ENCODE data around the gene FBH1.

Gene FBH1

DNA sequence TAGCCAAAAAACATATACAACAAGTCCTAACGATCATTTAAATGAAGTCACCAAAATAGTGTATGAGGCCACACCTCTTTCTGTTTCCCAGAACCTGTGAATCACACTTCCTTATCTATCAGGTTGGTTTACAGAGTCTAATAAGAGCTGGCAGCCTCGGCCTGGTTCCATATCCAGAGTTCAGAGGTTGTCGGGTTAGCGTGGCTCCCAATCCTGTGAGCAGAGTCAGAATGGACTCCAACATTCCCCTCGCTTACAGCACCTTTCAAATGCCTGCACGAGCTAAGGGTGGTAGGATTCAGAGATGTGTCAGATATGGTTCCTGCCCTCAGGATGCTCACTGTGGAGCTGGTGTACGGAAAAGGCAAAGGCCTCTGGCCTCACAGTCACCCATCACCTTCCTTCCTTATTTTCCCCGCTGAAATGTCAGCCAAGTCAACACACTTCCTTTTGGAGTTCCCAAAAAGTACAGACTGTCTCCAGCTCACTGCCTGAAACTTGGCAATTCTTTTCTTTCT is 81.3 kb downstream of the FBH1 start:
- no peaks in the 10 kb centered on the region for H3K36me3 ChIP-seq (ENCODE audit: control insufficient read depth, insufficient read depth, low read length)
- H3K27me3 ChIP-seq (replicated peaks; ENCODE audit: control insufficient read depth, insufficient read depth, low read length, poor library complexity, severe bottlenecking) = no peaks in the 10 kb centered on the region
- H3K9me3 ChIP-seq (ENCODE audit: control insufficient read depth, low read length) = no peaks in the 10 kb centered on the region
- DNase-seq = no peak
- no peak overlapping the region for H3K27ac ChIP-seq (ENCODE audit: insufficient read depth, low read length, poor library complexity, severe bottlenecking)
- H3K4me1 ChIP-seq (ENCODE audit: control insufficient read depth, insufficient read depth, low read length, poor library complexity, severe bottlenecking) = peaks cover 14% of the 10 kb centered on the region
- peak overlapping the region; percentile 19 for H3K4me3 ChIP-seq (ENCODE audit: insufficient read depth, low read depth, low read length, poor library complexity, severe bottlenecking)

DNA sequence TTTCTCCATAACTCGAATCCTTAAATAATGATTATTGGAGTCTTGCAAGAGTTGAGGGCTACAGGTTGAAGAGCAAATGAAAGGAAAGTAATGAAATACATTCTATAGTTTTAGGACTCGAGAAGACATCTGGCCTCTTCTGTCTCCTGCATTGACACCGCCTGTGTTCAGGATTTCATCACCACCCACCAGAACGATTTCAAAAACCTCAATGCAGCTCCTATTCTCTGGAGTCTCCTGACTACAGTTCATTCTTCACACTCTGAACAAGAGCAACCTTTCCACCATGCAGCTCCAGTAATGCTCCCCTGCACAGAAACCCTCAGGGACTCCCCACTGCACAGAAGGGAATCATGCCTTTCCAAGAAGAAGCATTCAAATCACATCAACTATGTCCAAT is 81.8 kb downstream of the FBH1 start:
- H3K36me3 ChIP-seq (ENCODE audit: control insufficient read depth, insufficient read depth, low read length) = no peaks in the 10 kb centered on the region
- H3K9me3 ChIP-seq (ENCODE audit: control insufficient read depth, low read length) = no peaks in the 10 kb centered on the region
- no peak overlapping the region for H3K27ac ChIP-seq (ENCODE audit: insufficient read depth, low read length, poor library complexity, severe bottlenecking)
- H3K4me3 ChIP-seq (ENCODE audit: insufficient read depth, low read depth, low read length, poor library complexity, severe bottlenecking) = no peak overlapping the region
- DNase-seq = no peak
- peaks cover 14% of the 10 kb centered on the region for H3K4me1 ChIP-seq (ENCODE audit: control insufficient read depth, insufficient read depth, low read length, poor library complexity, severe bottlenecking)
- no peaks in the 10 kb centered on the region for H3K27me3 ChIP-seq (replicated peaks; ENCODE audit: control insufficient read depth, insufficient read depth, low read length, poor library complexity, severe bottlenecking)

DNA sequence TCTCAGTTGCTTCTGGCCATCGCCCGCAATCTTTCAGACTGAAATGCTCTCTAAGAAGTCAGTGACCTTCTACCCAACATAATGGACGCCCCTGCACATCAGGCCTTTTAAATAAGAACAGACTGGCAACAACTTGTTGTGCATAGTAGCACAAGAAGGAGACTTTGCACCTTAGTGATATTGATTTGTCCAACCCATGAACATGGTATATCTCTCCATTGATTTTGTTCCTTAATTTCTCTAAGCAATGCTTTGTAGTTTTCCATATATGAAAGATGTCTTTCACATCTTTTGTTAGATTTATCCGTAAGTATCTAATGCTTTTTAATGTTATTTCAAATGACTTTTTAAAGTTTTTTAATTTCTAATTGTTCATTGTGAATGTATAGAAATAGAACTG is 83.0 kb downstream of the FBH1 start:
- no peak overlapping the region for H3K27ac ChIP-seq (ENCODE audit: insufficient read depth, low read length, poor library complexity, severe bottlenecking)
- peaks cover 14% of the 10 kb centered on the region for H3K4me1 ChIP-seq (ENCODE audit: control insufficient read depth, insufficient read depth, low read length, poor library complexity, severe bottlenecking)
- no peak overlapping the region for H3K4me3 ChIP-seq (ENCODE audit: insufficient read depth, low read depth, low read length, poor library complexity, severe bottlenecking)
- DNase-seq = no peak
- H3K9me3 ChIP-seq (ENCODE audit: control insufficient read depth, low read length) = no peaks in the 10 kb centered on the region
- peaks cover 3% of the 10 kb centered on the region for H3K36me3 ChIP-seq (ENCODE audit: control insufficient read depth, insufficient read depth, low read length)
- H3K27me3 ChIP-seq (replicated peaks; ENCODE audit: control insufficient read depth, insufficient read depth, low read length, poor library complexity, severe bottlenecking) = no peaks in the 10 kb centered on the region

DNA sequence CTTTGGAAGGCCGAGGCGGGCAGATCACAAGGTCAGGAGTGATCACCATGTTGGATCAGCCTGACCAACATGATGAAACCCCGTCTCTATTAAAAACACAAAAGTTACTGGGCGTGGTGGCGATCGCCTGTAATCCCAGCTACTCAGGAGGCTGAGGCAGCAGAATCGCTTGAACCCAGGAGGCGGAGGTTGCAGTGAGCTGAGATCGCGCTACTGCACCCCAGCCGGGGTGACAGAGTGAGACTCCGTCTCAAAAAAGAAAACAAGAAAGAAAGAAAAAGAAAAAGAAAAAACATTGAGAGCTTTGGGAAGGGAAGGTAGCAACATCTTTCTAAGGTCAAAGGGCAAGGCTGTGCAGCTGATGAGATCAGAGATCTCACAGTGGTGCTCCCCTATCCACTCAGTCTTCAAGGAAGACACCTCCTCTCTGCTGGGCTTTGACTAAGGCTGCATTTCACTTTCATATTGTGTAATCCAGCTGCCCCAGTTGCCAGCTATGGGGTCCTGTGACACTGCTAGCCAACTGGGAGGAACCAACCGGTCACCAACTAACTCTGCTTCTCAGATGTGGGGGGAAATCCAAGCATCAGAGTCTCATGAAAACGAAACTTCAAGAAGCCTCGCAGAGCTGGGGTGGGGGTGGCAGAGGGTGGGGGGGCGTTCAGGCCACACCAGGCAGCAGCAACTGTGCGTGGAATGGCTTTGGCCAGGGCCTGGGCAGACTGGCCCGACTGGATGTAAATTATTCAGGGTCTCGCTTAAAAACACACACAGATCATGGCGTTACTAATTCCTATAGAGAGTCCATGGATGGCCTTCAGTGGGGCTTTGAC is 85.8 kb downstream of the FBH1 start:
- Histone ChIP-seq H3K9me3 (ENCODE audit: control insufficient read depth, low read length) (no peaks in the 10 kb centered on the region), H3K4me3 (ENCODE audit: insufficient read depth, low read depth, low read length, poor library complexity, severe bottlenecking) (peak overlapping the region; percentile 92), H3K27me3 (replicated peaks; ENCODE audit: control insufficient read depth, insufficient read depth, low read length, poor library complexity, severe bottlenecking) (no peaks in the 10 kb centered on the region), H3K4me1 (ENCODE audit: control insufficient read depth, insufficient read depth, low read length, poor library complexity, severe bottlenecking) (peaks cover 18% of the 10 kb centered on the region), H3K27ac (ENCODE audit: insufficient read depth, low read length, poor library complexity, severe bottlenecking) (peak overlapping the region; percentile 93), H3K36me3 (ENCODE audit: control insufficient read depth, insufficient read depth, low read length) (peaks cover 3% of the 10 kb centered on the region)
- peak; percentile 31 to 52 (median 46) for DNase-seq

DNA sequence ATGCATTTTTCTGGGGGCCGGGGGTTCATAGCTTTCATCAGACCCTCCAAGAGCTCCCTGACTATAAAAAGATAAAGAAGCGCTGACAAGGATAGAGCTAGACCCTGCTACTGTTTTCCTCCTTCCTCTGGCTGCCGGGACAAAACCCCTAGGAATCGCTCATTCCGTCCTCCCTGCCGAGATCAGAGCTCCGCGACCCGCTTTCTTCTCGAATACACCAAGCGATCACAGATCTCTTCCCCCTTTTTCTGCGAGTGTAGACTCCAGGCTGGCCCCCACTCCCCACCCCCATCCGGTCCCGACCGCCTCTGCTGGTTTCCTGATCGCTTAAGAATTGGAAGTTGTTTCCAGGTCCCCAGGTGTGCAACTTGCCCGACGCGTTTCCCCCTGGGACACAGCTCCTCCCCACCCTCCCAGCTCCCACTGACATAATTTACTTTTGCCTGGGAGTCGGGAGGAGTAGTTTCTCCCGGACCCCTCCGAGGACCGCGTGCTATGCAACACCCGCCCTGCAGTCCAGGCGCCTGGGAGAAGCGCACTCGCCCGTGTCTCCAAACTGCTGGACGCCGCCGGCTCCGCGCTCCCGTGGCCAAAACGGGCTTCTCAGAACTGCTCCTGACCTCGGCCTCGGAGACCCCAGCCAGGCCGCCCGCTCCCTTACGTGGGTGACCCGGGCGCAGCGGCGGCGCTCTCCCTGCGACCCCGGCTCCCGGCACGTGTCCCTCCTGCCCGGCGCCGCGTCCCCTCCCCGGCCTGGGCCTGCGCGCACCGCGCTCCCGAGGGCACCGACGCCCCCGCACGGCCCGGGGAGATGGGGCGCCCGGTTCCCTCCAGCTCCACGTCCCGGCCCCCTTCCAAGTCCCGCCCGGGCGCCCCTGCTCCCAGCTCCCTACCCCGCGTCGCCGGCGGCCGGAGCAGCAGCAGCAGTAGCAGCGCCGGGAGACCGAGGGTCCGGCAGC is 86.7 kb downstream of the FBH1 start:
- no peaks in the 10 kb centered on the region for H3K27me3 ChIP-seq (replicated peaks; ENCODE audit: control insufficient read depth, insufficient read depth, low read length, poor library complexity, severe bottlenecking)
- peaks cover 10% of the 10 kb centered on the region for H3K4me1 ChIP-seq (ENCODE audit: control insufficient read depth, insufficient read depth, low read length, poor library complexity, severe bottlenecking)
- peaks cover 3% of the 10 kb centered on the region for H3K36me3 ChIP-seq (ENCODE audit: control insufficient read depth, insufficient read depth, low read length)
- no peaks in the 10 kb centered on the region for H3K9me3 ChIP-seq (ENCODE audit: control insufficient read depth, low read length)
- peak overlapping the region; percentile 92 for H3K4me3 ChIP-seq (ENCODE audit: insufficient read depth, low read depth, low read length, poor library complexity, severe bottlenecking)
- peak in 2 of 3 donors; percentile 11 to 19 for DNase-seq
- H3K27ac ChIP-seq (ENCODE audit: insufficient read depth, low read length, poor library complexity, severe bottlenecking) = peak overlapping the region; percentile 93

DNA sequence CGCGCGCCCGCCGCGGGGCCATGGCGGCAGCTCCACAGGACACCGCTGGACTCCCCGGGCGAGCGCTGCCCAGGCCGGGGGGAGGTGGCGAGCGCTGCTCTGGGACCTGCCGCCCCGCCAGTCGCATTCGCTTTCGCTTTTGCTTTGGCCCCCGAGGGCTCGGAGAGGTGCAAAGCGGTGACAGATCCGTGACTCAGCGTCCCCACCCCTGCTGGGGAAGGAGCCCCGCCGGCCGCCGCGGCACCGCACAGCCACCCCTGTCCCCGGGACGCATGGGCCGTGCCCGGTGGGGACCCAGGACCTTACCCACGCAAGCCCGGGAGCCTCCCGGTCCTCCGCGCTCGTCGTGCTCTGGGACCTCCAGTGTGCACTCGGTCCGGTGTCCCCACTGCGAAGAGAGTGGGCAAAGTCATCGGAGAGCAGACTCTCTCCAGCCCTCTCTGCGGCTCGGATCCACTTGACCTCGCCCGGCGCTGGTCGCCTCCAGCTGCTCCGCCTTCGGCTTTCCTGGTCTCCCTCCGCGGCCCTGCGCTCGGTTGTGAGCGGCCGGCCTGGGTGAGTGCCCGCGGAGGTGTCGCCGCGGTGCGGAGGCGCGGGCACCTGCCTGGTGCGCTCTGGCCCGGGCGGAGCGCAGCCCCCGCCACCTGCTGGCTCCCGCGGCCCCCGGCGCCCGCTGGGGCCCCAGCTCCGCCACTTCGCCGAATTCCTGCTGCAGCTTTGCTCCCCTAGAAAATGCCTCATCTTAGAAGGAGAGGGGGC is 87.6 kb downstream of the FBH1 start, which contains the start of gene IL15RA:
IL15RA (minus strand) TSS at position 73 of the 759 bp plus-strand sequence; CDS start at position 22, 51 bp downstream.
- Histone ChIP-seq H3K4me3 (ENCODE audit: insufficient read depth, low read depth, low read length, poor library complexity, severe bottlenecking) (peak within 1 kb of the TSS; percentile 92), H3K4me1 (ENCODE audit: control insufficient read depth, insufficient read depth, low read length, poor library complexity, severe bottlenecking) (peaks cover 10% of the 10 kb centered on the region), H3K36me3 (ENCODE audit: control insufficient read depth, insufficient read depth, low read length) (peaks cover 3% of the 10 kb centered on the region), H3K27me3 (replicated peaks; ENCODE audit: control insufficient read depth, insufficient read depth, low read length, poor library complexity, severe bottlenecking) (no peaks in the 10 kb centered on the region), H3K9me3 (ENCODE audit: control insufficient read depth, low read length) (no peaks in the 10 kb centered on the region), H3K27ac (ENCODE audit: insufficient read depth, low read length, poor library complexity, severe bottlenecking) (peak within 1 kb of the TSS; percentile 93)
- peak; percentile 72 to 78 (median 73) for DNase-seq

DNA sequence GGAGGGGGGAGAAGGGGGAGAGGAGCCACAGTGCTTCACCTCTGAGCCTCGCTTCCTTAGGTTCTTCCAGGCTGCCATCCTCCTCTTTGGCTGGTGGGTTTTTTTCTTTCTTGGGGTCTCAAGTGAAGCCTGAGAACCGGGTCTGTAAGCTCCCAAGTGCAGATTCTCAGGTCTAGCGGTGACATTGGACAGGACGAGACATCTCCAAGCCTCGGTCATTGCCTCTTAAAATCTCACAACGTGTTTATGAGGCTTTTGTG is 88.1 kb downstream of the FBH1 start:
- H3K4me3 ChIP-seq (ENCODE audit: insufficient read depth, low read depth, low read length, poor library complexity, severe bottlenecking) = peak overlapping the region; percentile 92
- DNase-seq = no peak
- peak overlapping the region; percentile 93 for H3K27ac ChIP-seq (ENCODE audit: insufficient read depth, low read length, poor library complexity, severe bottlenecking)
- peaks cover 3% of the 10 kb centered on the region for H3K36me3 ChIP-seq (ENCODE audit: control insufficient read depth, insufficient read depth, low read length)
- H3K4me1 ChIP-seq (ENCODE audit: control insufficient read depth, insufficient read depth, low read length, poor library complexity, severe bottlenecking) = peaks cover 10% of the 10 kb centered on the region
- H3K9me3 ChIP-seq (ENCODE audit: control insufficient read depth, low read length) = no peaks in the 10 kb centered on the region
- H3K27me3 ChIP-seq (replicated peaks; ENCODE audit: control insufficient read depth, insufficient read depth, low read length, poor library complexity, severe bottlenecking) = no peaks in the 10 kb centered on the region

DNA sequence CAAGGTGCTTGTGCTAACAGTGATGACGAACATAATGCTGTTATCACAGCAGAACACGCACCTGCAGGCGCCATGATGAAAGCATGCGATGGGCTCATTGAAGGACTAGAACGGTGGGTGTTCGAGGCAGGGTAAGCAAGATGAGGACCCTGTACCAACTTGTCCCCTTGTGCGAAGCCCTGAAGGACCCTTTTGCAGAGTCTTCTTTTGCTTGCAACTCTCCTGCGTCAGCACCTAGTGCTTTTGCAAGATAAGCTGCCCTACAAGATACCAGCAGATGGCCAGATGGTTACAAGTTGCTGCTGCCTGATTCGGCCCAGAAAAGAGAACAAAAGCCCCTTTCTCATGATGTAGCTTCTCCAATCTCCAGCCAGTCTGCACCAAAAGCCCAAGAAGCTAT is 91.5 kb downstream of the FBH1 start:
- H3K36me3 ChIP-seq (ENCODE audit: control insufficient read depth, insufficient read depth, low read length) = peaks cover 3% of the 10 kb centered on the region
- peaks cover 4% of the 10 kb centered on the region for H3K4me1 ChIP-seq (ENCODE audit: control insufficient read depth, insufficient read depth, low read length, poor library complexity, severe bottlenecking)
- H3K4me3 ChIP-seq (ENCODE audit: insufficient read depth, low read depth, low read length, poor library complexity, severe bottlenecking) = no peak overlapping the region
- H3K27ac ChIP-seq (ENCODE audit: insufficient read depth, low read length, poor library complexity, severe bottlenecking) = no peak overlapping the region
- no peak for DNase-seq
- no peaks in the 10 kb centered on the region for H3K9me3 ChIP-seq (ENCODE audit: control insufficient read depth, low read length)
- no peaks in the 10 kb centered on the region for H3K27me3 ChIP-seq (replicated peaks; ENCODE audit: control insufficient read depth, insufficient read depth, low read length, poor library complexity, severe bottlenecking)

DNA sequence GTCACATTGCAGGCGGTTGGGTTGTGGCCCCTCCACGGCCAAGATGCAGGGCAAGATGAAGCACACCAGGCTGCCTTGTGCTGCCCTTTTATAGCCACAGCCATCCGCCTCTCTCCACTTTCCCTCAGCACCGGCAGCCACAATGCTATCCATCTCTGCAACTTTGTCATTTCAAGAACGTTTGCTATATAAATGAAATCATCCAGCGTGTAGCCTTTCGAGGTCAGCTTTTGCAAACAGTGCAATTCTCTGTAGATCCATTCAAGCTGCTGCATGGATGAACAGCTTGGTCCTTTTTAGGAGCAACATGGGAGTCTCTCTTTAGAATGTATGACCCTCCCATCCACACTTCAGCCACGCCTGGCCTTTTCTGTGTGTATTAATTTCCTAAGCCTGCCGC is 93.7 kb downstream of the FBH1 start:
- H3K9me3 ChIP-seq (ENCODE audit: control insufficient read depth, low read length) = no peaks in the 10 kb centered on the region
- H3K36me3 ChIP-seq (ENCODE audit: control insufficient read depth, insufficient read depth, low read length) = no peaks in the 10 kb centered on the region
- H3K4me1 ChIP-seq (ENCODE audit: control insufficient read depth, insufficient read depth, low read length, poor library complexity, severe bottlenecking) = peaks cover 7% of the 10 kb centered on the region
- H3K4me3 ChIP-seq (ENCODE audit: insufficient read depth, low read depth, low read length, poor library complexity, severe bottlenecking) = no peak overlapping the region
- no peak for DNase-seq
- H3K27ac ChIP-seq (ENCODE audit: insufficient read depth, low read length, poor library complexity, severe bottlenecking) = no peak overlapping the region
- H3K27me3 ChIP-seq (replicated peaks; ENCODE audit: control insufficient read depth, insufficient read depth, low read length, poor library complexity, severe bottlenecking) = no peaks in the 10 kb centered on the region
